H9 (cell line): ENCODE measurements around the gene RNF31. TPM values are rescaled to one million over a fixed set of nuclear protein-coding genes. Genes with fewer than 3 reads are reported as not detected.

Source experiments
- DNase-seq: peaks from one replicate; pipeline ENCODE4 v3.0.0-alpha.2; 2017
- H2AFZ ChIP-seq: one replicate; pipeline ENCODE4 v1.6.1; 2013; ENCODE audit warnings: mild to moderate bottlenecking, low read length, control low read depth, moderate library complexity
- H2AK5ac ChIP-seq: 2 replicates; pipeline ENCODE4 v1.6.1; 2013; ENCODE audit warnings: low read length, control low read depth, mixed read lengths; ENCODE audit not compliant: insufficient read length
- H2BK120ac ChIP-seq: one replicate; pipeline ENCODE4 v1.6.1; 2013; ENCODE audit warnings: low read depth, mild to moderate bottlenecking, low read length, control low read depth, inconsistent platforms; ENCODE audit not compliant: poor library complexity, severe bottlenecking
- H2BK12ac ChIP-seq: 2 replicates; pipeline ENCODE4 v1.6.1; 2013; ENCODE audit warnings: low read length, control low read depth, mixed read lengths, low read depth; ENCODE audit not compliant: insufficient read length
- H2BK15ac ChIP-seq: 2 replicates; pipeline ENCODE4 v1.6.1; 2013; ENCODE audit warnings: low read depth, low read length, control low read depth
- H2BK20ac ChIP-seq: one replicate; pipeline ENCODE4 v1.6.1; 2013; ENCODE audit warnings: low read depth, mild to moderate bottlenecking, low read length, control low read depth, inconsistent platforms; ENCODE audit not compliant: poor library complexity, severe bottlenecking
- H2BK5ac ChIP-seq: 2 replicates; pipeline ENCODE4 v1.6.1; 2013; ENCODE audit warnings: low read length, control low read depth, mixed read lengths; ENCODE audit not compliant: insufficient read length
- H3K14ac ChIP-seq: 2 replicates; pipeline ENCODE4 v1.6.1; 2013; ENCODE audit warnings: low read length, control low read depth; ENCODE audit not compliant: insufficient read depth
- H3K18ac ChIP-seq: 2 replicates; pipeline ENCODE4 v1.6.1; 2013; ENCODE audit warnings: low read depth, mild to moderate bottlenecking, mixed read lengths, low read length, control low read depth; ENCODE audit not compliant: insufficient read length
- H3K23ac ChIP-seq: 2 replicates; pipeline ENCODE4 v1.6.1; 2013; ENCODE audit warnings: low read length, control low read depth, mixed read lengths, low read depth; ENCODE audit not compliant: insufficient read length
- H3K23me2 ChIP-seq: 2 replicates; pipeline ENCODE4 v1.6.1; 2013; ENCODE audit warnings: low read depth, mild to moderate bottlenecking, mixed read lengths, low read length, control low read depth; ENCODE audit not compliant: insufficient read length, poor library complexity, severe bottlenecking
- H3K27ac ChIP-seq: 2 replicates; pipeline ENCODE4 v1.5.1; 2013; ENCODE audit warnings: low read length, control low read depth, mixed read lengths, low read depth; ENCODE audit not compliant: insufficient read length
- H3K27me3 ChIP-seq: 2 replicates; pipeline ENCODE4 v1.6.1; 2013; ENCODE audit warnings: low read length, control low read depth, inconsistent platforms; ENCODE audit not compliant: insufficient read depth
- H3K4ac ChIP-seq: 2 replicates; pipeline ENCODE4 v1.6.1; 2013; ENCODE audit warnings: low read depth, mild to moderate bottlenecking, control low read depth, inconsistent platforms, low read length, moderate library complexity
- H3K4me1 ChIP-seq: 2 replicates; pipeline ENCODE4 v1.6.1; 2013; ENCODE audit warnings: low read length, control low read depth, inconsistent platforms; ENCODE audit not compliant: insufficient read depth
- H3K4me2 ChIP-seq: 2 replicates; pipeline ENCODE4 v1.6.1; 2013; ENCODE audit warnings: low read length, control low read depth, mixed read lengths; ENCODE audit not compliant: insufficient read length, insufficient read depth
- H3K56ac ChIP-seq: 2 replicates; pipeline ENCODE4 v1.6.1; 2013; ENCODE audit warnings: low read depth, mild to moderate bottlenecking, mixed read lengths, low read length, control low read depth; ENCODE audit not compliant: insufficient read length
- H3K79me1 ChIP-seq: 2 replicates; pipeline ENCODE4 v1.6.1; 2013; ENCODE audit warnings: low read depth, mild to moderate bottlenecking, moderate library complexity, low read length, control low read depth, inconsistent platforms; ENCODE audit not compliant: insufficient read depth, poor library complexity, severe bottlenecking
- H3K79me2 ChIP-seq: 2 replicates; pipeline ENCODE4 v1.6.1; 2013; ENCODE audit warnings: low read length, control low read depth, inconsistent platforms; ENCODE audit not compliant: insufficient read depth
- H3K9ac ChIP-seq: 2 replicates; pipeline ENCODE4 v1.6.1; 2013; ENCODE audit warnings: low read length, control low read depth, mixed read lengths; ENCODE audit not compliant: insufficient read length; ENCODE audit errors: extremely low read depth
- H3K9me3 ChIP-seq: one replicate; pipeline ENCODE4 v1.6.1; 2013; ENCODE audit warnings: low read depth, low read length, inconsistent platforms; ENCODE audit not compliant: control insufficient read depth
- H3T11ph ChIP-seq: one replicate; pipeline ENCODE4 v1.6.1; 2013; ENCODE audit warnings: mild to moderate bottlenecking, low read length, control low read depth, inconsistent platforms
- H4K20me1 ChIP-seq: one replicate; pipeline ENCODE4 v1.6.1; 2013; ENCODE audit not compliant: control insufficient read depth, insufficient read length, insufficient read depth
- H4K5ac ChIP-seq: 2 replicates; pipeline ENCODE4 v1.6.1; 2013; ENCODE audit warnings: low read depth, mild to moderate bottlenecking, mixed read lengths, low read length, control low read depth; ENCODE audit not compliant: insufficient read length
- H4K8ac ChIP-seq: replicated peaks from 2 replicates; pipeline ENCODE4 v1.6.1; 2013; ENCODE audit warnings: low read length, control low read depth, mixed read lengths, low read depth; ENCODE audit not compliant: insufficient read length
- H4K91ac ChIP-seq: 2 replicates; pipeline ENCODE4 v1.6.1; 2013; ENCODE audit warnings: low read depth, mild to moderate bottlenecking, moderate library complexity, mixed read lengths, low read length, control low read depth; ENCODE audit not compliant: insufficient read length
- H3K27ac Mint-ChIP-seq, 3 experiments: 2 replicates in 2 of 3; 3 replicates in 1 of 3; pipeline ENCODE4 v1.8.0; 2020 to 2021; ENCODE audit warnings: mixed read lengths in 3 of 3, mild to moderate bottlenecking in 1 of 3, moderate library complexity in 1 of 3
- H3K27me3 Mint-ChIP-seq: 2 replicates; pipeline ENCODE4 v1.8.0; 2021; ENCODE audit warnings: low read depth, mild to moderate bottlenecking, moderate library complexity, mixed read lengths
- H3K36me3 Mint-ChIP-seq, 3 experiments: 2 replicates in 2 of 3; 3 replicates in 1 of 3; pipeline ENCODE4 v1.8.0; 2020 to 2021; ENCODE audit warnings: low read depth in 3 of 3, mixed read lengths in 3 of 3; ENCODE audit not compliant: insufficient read depth in 1 of 3
- H3K4me1 Mint-ChIP-seq, 2 experiments: 2 replicates each; pipeline ENCODE4 v1.8.0; 2020; ENCODE audit warnings: mixed read lengths in 2 of 2
- H3K4me3 Mint-ChIP-seq, 2 experiments: 2 replicates in 1 of 2; 3 replicates in 1 of 2; pipeline ENCODE4 v1.8.0; 2020 to 2021; ENCODE audit warnings: mild to moderate bottlenecking in 2 of 2, mixed read lengths in 2 of 2, moderate library complexity in 1 of 2
- H3K9me3 Mint-ChIP-seq, 2 experiments: 2 replicates in 1 of 2; 3 replicates in 1 of 2; pipeline ENCODE4 v1.8.0; 2020; ENCODE audit warnings: mild to moderate bottlenecking in 2 of 2, mixed read lengths in 2 of 2, moderate library complexity in 1 of 2
- CTCF ChIP-seq: fragments of 200-600 bp; sonication (generic); conservative IDR thresholded peaks from 3 replicates; pipeline ENCODE4 v1.8.0; 2021; ENCODE audit warnings: antibody characterized with exemption, mild to moderate bottlenecking
- WGBS: extraction: QIAGEN DNeasy Blood & Tissue Kit; methylation state at CpG from one replicate; pipeline ENCODE4 v1.1.7; 2013; ENCODE audit warnings: missing lambda C conversion rate, low lambda C conversion rate, mixed read lengths; ENCODE audit not compliant: insufficient read length; ENCODE audit errors: extremely low coverage; 5-methylcytosine and 5-hydroxymethylcytosine counted together
- total RNA-seq: library from RNA; stranded (reverse); gene quantifications from 2 replicates; pipeline ENCODE4 v1.2.1, GENCODE V29; 2021

RNF31 gene
- total RNA-seq, 1 experiment from 2014 or later: 87.3 TPM

- Mint-ChIP-seq H3K9me3 (no peaks in the 10 kb centered on the region), H3K4me1 (peaks cover 0 to 3% of the 10 kb centered on the region in 2 experiments; a peak in 1 of 4 replicates), H3K36me3 (peaks cover 44 to 95% (median 79%) of the 10 kb centered on the region in 3 experiments), H3K4me3 (no peak overlapping the region; a peak in 1 of 5 replicates), H3K27ac (peak overlapping the region in 1 of 3 experiments; percentile 16; a peak in 1 of 7 replicates), H3K27me3 (no peaks in the 10 kb centered on the region; the same call in 1 of the 2 replicates)
- H3K4ac ChIP-seq: no peak overlapping the region
- H2AK5ac ChIP-seq: no peak overlapping the region
- no peak for DNase-seq
- no peak overlapping the region for H4K8ac ChIP-seq
- H2AFZ ChIP-seq: no peak overlapping the region
- no peak overlapping the region for H4K91ac ChIP-seq
- no peaks in the 10 kb centered on the region for H3K9me3 ChIP-seq
- WGBS: no CpG with 5 or more reads among the region's 14 CpGs
- H2BK20ac ChIP-seq: no peak overlapping the region
- H4K5ac ChIP-seq: no peak overlapping the region
- H4K20me1 ChIP-seq: no peaks in the 10 kb centered on the region
- no peak overlapping the region for H2BK5ac ChIP-seq
- no peak overlapping the region for H3K14ac ChIP-seq
- no peak overlapping the region for H3K18ac ChIP-seq
- H3K4me2 ChIP-seq: no peak overlapping the region
- H2BK15ac ChIP-seq: no peak overlapping the region
- H3K23ac ChIP-seq: no peak overlapping the region
- H3K23me2 ChIP-seq: no peaks in the 10 kb centered on the region
- H3K27ac ChIP-seq: no peak overlapping the region
- no peaks in the 10 kb centered on the region for H3K4me1 ChIP-seq
- no peak overlapping the region for H2BK120ac ChIP-seq
- H3K56ac ChIP-seq: no peak overlapping the region
- no peak overlapping the region for H3K9ac ChIP-seq
- H3K79me1 ChIP-seq: peaks cover 1% of the 10 kb centered on the region
- H3K27me3 ChIP-seq: no peaks in the 10 kb centered on the region
- H2BK12ac ChIP-seq: no peak overlapping the region
- H3K79me2 ChIP-seq: no peaks in the 10 kb centered on the region
- H3T11ph ChIP-seq: no peak overlapping the region
- no peak for TF ChIP-seq CTCF
These were observed 35.0 kb downstream of the RNF31 start for GRCh38 chr14:24182110-24182882.
